ES-I3 (cell line): ENCODE results near the gene SMIM11.
"Not testable (repeated sequence)": the region's sequence is repeated elsewhere in the genome, so short reads cannot be mapped to it uniquely, and the experiment has no call there.

Source experiments
- H3K36me3 ChIP-seq: 2 replicates; pipeline ENCODE4 v1.6.1; 2013; ENCODE audit warnings: mild to moderate bottlenecking, low read length, control low read depth, moderate library complexity; ENCODE audit not compliant: insufficient read depth
- H3K4me1 ChIP-seq: 2 replicates; pipeline ENCODE4 v1.6.1; 2013; ENCODE audit warnings: mild to moderate bottlenecking, control low read depth, low read length; ENCODE audit not compliant: insufficient read depth
- H3K9ac ChIP-seq: 2 replicates; pipeline ENCODE4 v1.6.1; 2013; ENCODE audit warnings: low read depth, mild to moderate bottlenecking, low read length, moderate library complexity
- H3K9me3 ChIP-seq: 2 replicates; pipeline ENCODE4 v1.6.1; 2013; ENCODE audit warnings: mild to moderate bottlenecking, low read length, moderate library complexity; ENCODE audit not compliant: control insufficient read depth, insufficient read depth

SMIM11 gene

GRCh38 chr21:34407294-34407693 lies 32.0 kb downstream of the SMIM11 start:
- H3K4me1 ChIP-seq, H3K36me3 ChIP-seq, H3K9me3 ChIP-seq, H3K9ac ChIP-seq: not testable (repeated sequence)

- H3K9ac ChIP-seq, H3K9me3 ChIP-seq: not testable (repeated sequence)
These were observed 42.3 kb downstream of the SMIM11 start for GRCh38 chr21:34417448-34418077.

GRCh38 chr21:34423805-34424204 lies 48.5 kb downstream of the SMIM11 start, which contains the start of gene SMIM34:
Gene SMIM34 (minus strand): TSS chr21:34423951. CDS start chr21:34423839, 112 bp downstream.
- H3K36me3 ChIP-seq, H3K9me3 ChIP-seq, H3K9ac ChIP-seq, H3K4me1 ChIP-seq: not testable (repeated sequence)

More at GRCh38 chr21:34417448-34418077, 42.3 kb downstream of the SMIM11 start:
- not testable (repeated sequence) for H3K4me1 ChIP-seq, H3K36me3 ChIP-seq

GRCh38 chr21:34427339-34427738 lies 52.0 kb downstream of the SMIM11 start:
- not testable (repeated sequence) for H3K9ac ChIP-seq, H3K9me3 ChIP-seq, H3K4me1 ChIP-seq, H3K36me3 ChIP-seq

- not testable (repeated sequence) for H3K9ac ChIP-seq, H3K4me1 ChIP-seq, H3K36me3 ChIP-seq, H3K9me3 ChIP-seq
These were observed 53.1 kb downstream of the SMIM11 start for GRCh38 chr21:34428441-34428840.

GRCh38 chr21:34429710-34430109 lies 54.4 kb downstream of the SMIM11 start:
- not testable (repeated sequence) for H3K9ac ChIP-seq, H3K9me3 ChIP-seq, H3K4me1 ChIP-seq, H3K36me3 ChIP-seq
